Measurements from ENCODE around the gene RGS1. TPM values are rescaled to one million over a fixed set of nuclear protein-coding genes. Genes with fewer than 3 reads are reported as not detected.

The RGS1 gene
- total RNA-seq, 1 experiment from 2014 or later: not detected

DNA sequence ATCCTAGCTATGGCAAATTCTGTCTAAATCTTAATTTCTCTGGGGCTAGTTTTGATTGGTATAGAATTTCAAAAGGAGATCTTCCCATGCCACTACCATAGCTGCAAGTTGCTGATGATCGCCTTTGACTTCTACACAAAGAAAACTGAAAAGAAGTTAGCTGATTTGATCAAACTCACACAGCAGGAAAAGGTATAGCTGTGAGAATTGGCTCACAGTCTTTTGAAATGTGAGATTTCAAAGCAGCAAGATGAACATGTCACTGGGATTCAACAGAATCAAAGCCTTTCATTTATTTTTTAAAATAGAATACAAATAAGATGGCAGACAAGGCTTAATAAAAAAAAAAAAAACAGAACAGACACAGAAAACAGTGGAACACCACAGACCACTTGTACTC, 7.5 kb upstream of the RGS1 start:
- H3K4me1 ChIP-seq (ENCODE audit: control insufficient read depth, insufficient read depth, low read length): no peaks in the 10 kb centered on the region
- CTCF ChIA-PET: no interaction called here
- intact Hi-C loops (cut with micrococcal nuclease; ENCODE audit: unreplicated experiment) (no loop called here), in situ Hi-C loops (cut with HindIII; ENCODE audit: low pct_unique_long_range_greater_than_20kb, low sequenced_read_pairs) (no loop called here)
- H3K27me3 ChIP-seq (ENCODE audit: control insufficient read depth, insufficient read depth, low read length): no peaks in the 10 kb centered on the region
- ATAC-seq (no peak), DNase-seq (ENCODE audit: low read depth, low spot score) (no peak)
- TF ChIP-seq SIN3A (IDR thresholded peaks at IDR 0.05; ENCODE audit: borderline replicate concordance, insufficient read depth, low read depth, low read length): no peak
- no peak for TF ChIP-seq TCF7L2 (IDR thresholded peaks at IDR 0.05; ENCODE audit: low read depth, low read length)
- TF ChIP-seq, protein P1, sequence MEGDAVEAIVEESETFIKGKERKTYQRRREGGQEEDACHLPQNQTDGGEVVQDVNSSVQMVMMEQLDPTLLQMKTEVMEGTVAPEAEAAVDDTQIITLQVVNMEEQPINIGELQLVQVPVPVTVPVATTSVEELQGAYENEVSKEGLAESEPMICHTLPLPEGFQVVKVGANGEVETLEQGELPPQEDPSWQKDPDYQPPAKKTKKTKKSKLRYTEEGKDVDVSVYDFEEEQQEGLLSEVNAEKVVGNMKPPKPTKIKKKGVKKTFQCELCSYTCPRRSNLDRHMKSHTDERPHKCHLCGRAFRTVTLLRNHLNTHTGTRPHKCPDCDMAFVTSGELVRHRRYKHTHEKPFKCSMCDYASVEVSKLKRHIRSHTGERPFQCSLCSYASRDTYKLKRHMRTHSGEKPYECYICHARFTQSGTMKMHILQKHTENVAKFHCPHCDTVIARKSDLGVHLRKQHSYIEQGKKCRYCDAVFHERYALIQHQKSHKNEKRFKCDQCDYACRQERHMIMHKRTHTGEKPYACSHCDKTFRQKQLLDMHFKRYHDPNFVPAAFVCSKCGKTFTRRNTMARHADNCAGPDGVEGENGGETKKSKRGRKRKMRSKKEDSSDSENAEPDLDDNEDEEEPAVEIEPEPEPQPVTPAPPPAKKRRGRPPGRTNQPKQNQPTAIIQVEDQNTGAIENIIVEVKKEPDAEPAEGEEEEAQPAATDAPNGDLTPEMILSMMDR (IDR thresholded peaks at IDR 0.05): no peak
- TF ChIP-seq POLR2AphosphoS5 (IDR thresholded peaks at IDR 0.05; ENCODE audit: low read depth, low read length): no peak
- TF ChIP-seq, protein P2, sequence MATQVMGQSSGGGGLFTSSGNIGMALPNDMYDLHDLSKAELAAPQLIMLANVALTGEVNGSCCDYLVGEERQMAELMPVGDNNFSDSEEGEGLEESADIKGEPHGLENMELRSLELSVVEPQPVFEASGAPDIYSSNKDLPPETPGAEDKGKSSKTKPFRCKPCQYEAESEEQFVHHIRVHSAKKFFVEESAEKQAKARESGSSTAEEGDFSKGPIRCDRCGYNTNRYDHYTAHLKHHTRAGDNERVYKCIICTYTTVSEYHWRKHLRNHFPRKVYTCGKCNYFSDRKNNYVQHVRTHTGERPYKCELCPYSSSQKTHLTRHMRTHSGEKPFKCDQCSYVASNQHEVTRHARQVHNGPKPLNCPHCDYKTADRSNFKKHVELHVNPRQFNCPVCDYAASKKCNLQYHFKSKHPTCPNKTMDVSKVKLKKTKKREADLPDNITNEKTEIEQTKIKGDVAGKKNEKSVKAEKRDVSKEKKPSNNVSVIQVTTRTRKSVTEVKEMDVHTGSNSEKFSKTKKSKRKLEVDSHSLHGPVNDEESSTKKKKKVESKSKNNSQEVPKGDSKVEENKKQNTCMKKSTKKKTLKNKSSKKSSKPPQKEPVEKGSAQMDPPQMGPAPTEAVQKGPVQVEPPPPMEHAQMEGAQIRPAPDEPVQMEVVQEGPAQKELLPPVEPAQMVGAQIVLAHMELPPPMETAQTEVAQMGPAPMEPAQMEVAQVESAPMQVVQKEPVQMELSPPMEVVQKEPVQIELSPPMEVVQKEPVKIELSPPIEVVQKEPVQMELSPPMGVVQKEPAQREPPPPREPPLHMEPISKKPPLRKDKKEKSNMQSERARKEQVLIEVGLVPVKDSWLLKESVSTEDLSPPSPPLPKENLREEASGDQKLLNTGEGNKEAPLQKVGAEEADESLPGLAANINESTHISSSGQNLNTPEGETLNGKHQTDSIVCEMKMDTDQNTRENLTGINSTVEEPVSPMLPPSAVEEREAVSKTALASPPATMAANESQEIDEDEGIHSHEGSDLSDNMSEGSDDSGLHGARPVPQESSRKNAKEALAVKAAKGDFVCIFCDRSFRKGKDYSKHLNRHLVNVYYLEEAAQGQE (IDR thresholded peaks at IDR 0.05; ENCODE audit: insufficient read depth in 1 of 2, low read depth in 2 of 2, low read length in 1 of 2): no peak
- H3K4me3 ChIP-seq (ENCODE audit: low read depth in 2 of 2, low read length in 2 of 2): no peak overlapping the region
- BruUV-seq (replicated peaks): no TSS peak
- no peaks in the 10 kb centered on the region for H3K9me3 ChIP-seq (ENCODE audit: control insufficient read depth, insufficient read depth, low read depth, low read length)
- no peak overlapping the region for H3K27ac ChIP-seq (ENCODE audit: low read length)
- POLR2A ChIA-PET: no interaction called here
- no peaks in the 10 kb centered on the region for H3K36me3 ChIP-seq (ENCODE audit: control insufficient read depth, insufficient read depth, low read length)

DNA sequence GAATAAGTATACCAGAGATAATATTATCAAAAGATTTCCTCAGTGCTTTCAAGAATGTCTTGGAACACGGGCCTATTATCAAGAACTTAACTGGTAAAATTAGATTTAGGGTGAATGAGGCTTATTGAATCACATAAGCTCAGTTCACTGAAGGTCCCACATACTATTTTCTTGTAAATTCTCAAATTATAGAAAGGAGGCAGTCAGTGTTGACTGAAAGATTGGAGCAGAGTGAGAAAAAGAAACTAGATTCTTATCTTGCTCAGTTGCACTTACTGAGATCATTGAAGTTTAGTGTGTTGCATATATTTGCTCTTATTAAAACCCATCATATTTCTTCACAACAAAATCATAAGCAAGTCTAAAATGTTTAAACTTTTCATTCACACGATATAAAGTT, 3.9 kb upstream of the RGS1 start:
- no peaks in the 10 kb centered on the region for H3K9me3 ChIP-seq (ENCODE audit: control insufficient read depth, insufficient read depth, low read depth, low read length)
- no peak overlapping the region for H3K4me3 ChIP-seq (ENCODE audit: low read depth in 2 of 2, low read length in 2 of 2)
- ChIA-PET CTCF (no interaction called here), POLR2A (no interaction called here)
- in situ Hi-C loops (cut with HindIII; ENCODE audit: low pct_unique_long_range_greater_than_20kb, low sequenced_read_pairs) (no loop called here), intact Hi-C loops (cut with micrococcal nuclease; ENCODE audit: unreplicated experiment) (no loop called here)
- H3K36me3 ChIP-seq (ENCODE audit: control insufficient read depth, insufficient read depth, low read length): no peaks in the 10 kb centered on the region
- no TSS peak for BruUV-seq (replicated peaks)
- no peak for DNase-seq (ENCODE audit: low read depth, low spot score)
- H3K4me1 ChIP-seq (ENCODE audit: control insufficient read depth, insufficient read depth, low read length): no peaks in the 10 kb centered on the region
- no peaks in the 10 kb centered on the region for H3K27me3 ChIP-seq (ENCODE audit: control insufficient read depth, insufficient read depth, low read length)
- TF ChIP-seq, protein P2 (IDR thresholded peaks at IDR 0.05; ENCODE audit: insufficient read depth in 1 of 2, low read depth in 2 of 2, low read length in 1 of 2): no peak
- TF ChIP-seq TCF7L2 (IDR thresholded peaks at IDR 0.05; ENCODE audit: low read depth, low read length) (no peak), SIN3A (IDR thresholded peaks at IDR 0.05; ENCODE audit: borderline replicate concordance, insufficient read depth, low read depth, low read length) (no peak), POLR2AphosphoS5 (IDR thresholded peaks at IDR 0.05; ENCODE audit: low read depth, low read length) (no peak)
- TF ChIP-seq, protein P1 (IDR thresholded peaks at IDR 0.05): no peak
- no peak overlapping the region for H3K27ac ChIP-seq (ENCODE audit: low read length)
- ATAC-seq: no peak

Data from Panc1 (cell line).